H9 (cell line): ENCODE measurements around the gene TTC7B. TPM values are rescaled to one million over a fixed set of nuclear protein-coding genes. Genes with fewer than 3 reads are reported as not detected.

Experiments
- DNase-seq: peaks from one replicate; pipeline ENCODE4 v3.0.0-alpha.2; 2017
- H2AFZ ChIP-seq: one replicate; pipeline ENCODE4 v1.6.1; 2013; ENCODE audit warnings: mild to moderate bottlenecking, low read length, control low read depth, moderate library complexity
- H2AK5ac ChIP-seq: 2 replicates; pipeline ENCODE4 v1.6.1; 2013; ENCODE audit warnings: low read length, control low read depth, mixed read lengths; ENCODE audit not compliant: insufficient read length
- H2BK120ac ChIP-seq: one replicate; pipeline ENCODE4 v1.6.1; 2013; ENCODE audit warnings: low read depth, mild to moderate bottlenecking, low read length, control low read depth, inconsistent platforms; ENCODE audit not compliant: poor library complexity, severe bottlenecking
- H2BK12ac ChIP-seq: 2 replicates; pipeline ENCODE4 v1.6.1; 2013; ENCODE audit warnings: low read length, control low read depth, mixed read lengths, low read depth; ENCODE audit not compliant: insufficient read length
- H2BK15ac ChIP-seq: 2 replicates; pipeline ENCODE4 v1.6.1; 2013; ENCODE audit warnings: low read depth, low read length, control low read depth
- H2BK20ac ChIP-seq: one replicate; pipeline ENCODE4 v1.6.1; 2013; ENCODE audit warnings: low read depth, mild to moderate bottlenecking, low read length, control low read depth, inconsistent platforms; ENCODE audit not compliant: poor library complexity, severe bottlenecking
- H2BK5ac ChIP-seq: 2 replicates; pipeline ENCODE4 v1.6.1; 2013; ENCODE audit warnings: low read length, control low read depth, mixed read lengths; ENCODE audit not compliant: insufficient read length
- H3K14ac ChIP-seq: 2 replicates; pipeline ENCODE4 v1.6.1; 2013; ENCODE audit warnings: low read length, control low read depth; ENCODE audit not compliant: insufficient read depth
- H3K18ac ChIP-seq: 2 replicates; pipeline ENCODE4 v1.6.1; 2013; ENCODE audit warnings: low read depth, mild to moderate bottlenecking, mixed read lengths, low read length, control low read depth; ENCODE audit not compliant: insufficient read length
- H3K23ac ChIP-seq: 2 replicates; pipeline ENCODE4 v1.6.1; 2013; ENCODE audit warnings: low read length, control low read depth, mixed read lengths, low read depth; ENCODE audit not compliant: insufficient read length
- H3K23me2 ChIP-seq: 2 replicates; pipeline ENCODE4 v1.6.1; 2013; ENCODE audit warnings: low read depth, mild to moderate bottlenecking, mixed read lengths, low read length, control low read depth; ENCODE audit not compliant: insufficient read length, poor library complexity, severe bottlenecking
- H3K27ac ChIP-seq: 2 replicates; pipeline ENCODE4 v1.5.1; 2013; ENCODE audit warnings: low read length, control low read depth, mixed read lengths, low read depth; ENCODE audit not compliant: insufficient read length
- H3K27me3 ChIP-seq: 2 replicates; pipeline ENCODE4 v1.6.1; 2013; ENCODE audit warnings: low read length, control low read depth, inconsistent platforms; ENCODE audit not compliant: insufficient read depth
- H3K4ac ChIP-seq: 2 replicates; pipeline ENCODE4 v1.6.1; 2013; ENCODE audit warnings: low read depth, mild to moderate bottlenecking, control low read depth, inconsistent platforms, low read length, moderate library complexity
- H3K4me1 ChIP-seq: 2 replicates; pipeline ENCODE4 v1.6.1; 2013; ENCODE audit warnings: low read length, control low read depth, inconsistent platforms; ENCODE audit not compliant: insufficient read depth
- H3K4me2 ChIP-seq: 2 replicates; pipeline ENCODE4 v1.6.1; 2013; ENCODE audit warnings: low read length, control low read depth, mixed read lengths; ENCODE audit not compliant: insufficient read length, insufficient read depth
- H3K56ac ChIP-seq: 2 replicates; pipeline ENCODE4 v1.6.1; 2013; ENCODE audit warnings: low read depth, mild to moderate bottlenecking, mixed read lengths, low read length, control low read depth; ENCODE audit not compliant: insufficient read length
- H3K79me1 ChIP-seq: 2 replicates; pipeline ENCODE4 v1.6.1; 2013; ENCODE audit warnings: low read depth, mild to moderate bottlenecking, moderate library complexity, low read length, control low read depth, inconsistent platforms; ENCODE audit not compliant: insufficient read depth, poor library complexity, severe bottlenecking
- H3K79me2 ChIP-seq: 2 replicates; pipeline ENCODE4 v1.6.1; 2013; ENCODE audit warnings: low read length, control low read depth, inconsistent platforms; ENCODE audit not compliant: insufficient read depth
- H3K9ac ChIP-seq: 2 replicates; pipeline ENCODE4 v1.6.1; 2013; ENCODE audit warnings: low read length, control low read depth, mixed read lengths; ENCODE audit not compliant: insufficient read length; ENCODE audit errors: extremely low read depth
- H3K9me3 ChIP-seq: one replicate; pipeline ENCODE4 v1.6.1; 2013; ENCODE audit warnings: low read depth, low read length, inconsistent platforms; ENCODE audit not compliant: control insufficient read depth
- H3T11ph ChIP-seq: one replicate; pipeline ENCODE4 v1.6.1; 2013; ENCODE audit warnings: mild to moderate bottlenecking, low read length, control low read depth, inconsistent platforms
- H4K20me1 ChIP-seq: one replicate; pipeline ENCODE4 v1.6.1; 2013; ENCODE audit not compliant: control insufficient read depth, insufficient read length, insufficient read depth
- H4K5ac ChIP-seq: 2 replicates; pipeline ENCODE4 v1.6.1; 2013; ENCODE audit warnings: low read depth, mild to moderate bottlenecking, mixed read lengths, low read length, control low read depth; ENCODE audit not compliant: insufficient read length
- H4K8ac ChIP-seq: replicated peaks from 2 replicates; pipeline ENCODE4 v1.6.1; 2013; ENCODE audit warnings: low read length, control low read depth, mixed read lengths, low read depth; ENCODE audit not compliant: insufficient read length
- H4K91ac ChIP-seq: 2 replicates; pipeline ENCODE4 v1.6.1; 2013; ENCODE audit warnings: low read depth, mild to moderate bottlenecking, moderate library complexity, mixed read lengths, low read length, control low read depth; ENCODE audit not compliant: insufficient read length
- H3K27ac Mint-ChIP-seq, 3 experiments: 2 replicates in 2 of 3; 3 replicates in 1 of 3; pipeline ENCODE4 v1.8.0; 2020 to 2021; ENCODE audit warnings: mixed read lengths in 3 of 3, mild to moderate bottlenecking in 1 of 3, moderate library complexity in 1 of 3
- H3K27me3 Mint-ChIP-seq: 2 replicates; pipeline ENCODE4 v1.8.0; 2021; ENCODE audit warnings: low read depth, mild to moderate bottlenecking, moderate library complexity, mixed read lengths
- H3K36me3 Mint-ChIP-seq, 3 experiments: 2 replicates in 2 of 3; 3 replicates in 1 of 3; pipeline ENCODE4 v1.8.0; 2020 to 2021; ENCODE audit warnings: low read depth in 3 of 3, mixed read lengths in 3 of 3; ENCODE audit not compliant: insufficient read depth in 1 of 3
- H3K4me1 Mint-ChIP-seq, 2 experiments: 2 replicates each; pipeline ENCODE4 v1.8.0; 2020; ENCODE audit warnings: mixed read lengths in 2 of 2
- H3K4me3 Mint-ChIP-seq, 2 experiments: 2 replicates in 1 of 2; 3 replicates in 1 of 2; pipeline ENCODE4 v1.8.0; 2020 to 2021; ENCODE audit warnings: mild to moderate bottlenecking in 2 of 2, mixed read lengths in 2 of 2, moderate library complexity in 1 of 2
- H3K9me3 Mint-ChIP-seq, 2 experiments: 2 replicates in 1 of 2; 3 replicates in 1 of 2; pipeline ENCODE4 v1.8.0; 2020; ENCODE audit warnings: mild to moderate bottlenecking in 2 of 2, mixed read lengths in 2 of 2, moderate library complexity in 1 of 2
- WGBS: extraction: QIAGEN DNeasy Blood & Tissue Kit; methylation state at CpG from one replicate; pipeline ENCODE4 v1.1.7; 2013; ENCODE audit warnings: missing lambda C conversion rate, low lambda C conversion rate, mixed read lengths; ENCODE audit not compliant: insufficient read length; ENCODE audit errors: extremely low coverage; 5-methylcytosine and 5-hydroxymethylcytosine counted together
- total RNA-seq: library from RNA; stranded (reverse); gene quantifications from 2 replicates; pipeline ENCODE4 v1.2.1, GENCODE V29; 2021
- TF ChIP-seq, protein P1 (sequence below): fragments of 200-600 bp; sonication (generic); conservative IDR thresholded peaks from 3 replicates; pipeline ENCODE4 v1.8.0; 2021; ENCODE audit warnings: antibody characterized with exemption, mild to moderate bottlenecking

TTC7B gene
- total RNA-seq, 1 experiment from 2014 or later, result 33.7 TPM

GRCh38 chr14:90726656-90727055 is 89.6 kb downstream of the TTC7B start:
- Mint-ChIP-seq H3K27ac (peak overlapping the region in 2 of 3 experiments; percentile 26 to 88; a peak in 4 of 7 replicates), H3K27me3 (no peaks in the 10 kb centered on the region), H3K36me3 (no peaks in the 10 kb centered on the region; a peak in 1 of 7 replicates), H3K4me1 (peaks cover 8% of the 10 kb centered on the region in 2 experiments), H3K4me3 (no peak overlapping the region), H3K9me3 (no peaks in the 10 kb centered on the region)
- H2BK12ac ChIP-seq, result no peak overlapping the region
- no peak overlapping the region for H4K5ac ChIP-seq
- no peak overlapping the region for H3T11ph ChIP-seq
- TF ChIP-seq, protein P1, sequence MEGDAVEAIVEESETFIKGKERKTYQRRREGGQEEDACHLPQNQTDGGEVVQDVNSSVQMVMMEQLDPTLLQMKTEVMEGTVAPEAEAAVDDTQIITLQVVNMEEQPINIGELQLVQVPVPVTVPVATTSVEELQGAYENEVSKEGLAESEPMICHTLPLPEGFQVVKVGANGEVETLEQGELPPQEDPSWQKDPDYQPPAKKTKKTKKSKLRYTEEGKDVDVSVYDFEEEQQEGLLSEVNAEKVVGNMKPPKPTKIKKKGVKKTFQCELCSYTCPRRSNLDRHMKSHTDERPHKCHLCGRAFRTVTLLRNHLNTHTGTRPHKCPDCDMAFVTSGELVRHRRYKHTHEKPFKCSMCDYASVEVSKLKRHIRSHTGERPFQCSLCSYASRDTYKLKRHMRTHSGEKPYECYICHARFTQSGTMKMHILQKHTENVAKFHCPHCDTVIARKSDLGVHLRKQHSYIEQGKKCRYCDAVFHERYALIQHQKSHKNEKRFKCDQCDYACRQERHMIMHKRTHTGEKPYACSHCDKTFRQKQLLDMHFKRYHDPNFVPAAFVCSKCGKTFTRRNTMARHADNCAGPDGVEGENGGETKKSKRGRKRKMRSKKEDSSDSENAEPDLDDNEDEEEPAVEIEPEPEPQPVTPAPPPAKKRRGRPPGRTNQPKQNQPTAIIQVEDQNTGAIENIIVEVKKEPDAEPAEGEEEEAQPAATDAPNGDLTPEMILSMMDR, result peak; percentile 37; the same call in 2 of the 3 replicates
- H3K18ac ChIP-seq, result no peak overlapping the region
- no peak overlapping the region for H3K14ac ChIP-seq
- H3K79me1 ChIP-seq, result no peaks in the 10 kb centered on the region
- H2BK20ac ChIP-seq, result no peak overlapping the region
- no peak overlapping the region for H2BK5ac ChIP-seq
- no peak overlapping the region for H3K9ac ChIP-seq
- no peak overlapping the region for H2AK5ac ChIP-seq
- no peaks in the 10 kb centered on the region for H4K20me1 ChIP-seq
- DNase-seq, result peak; percentile 45
- no peak overlapping the region for H3K56ac ChIP-seq
- H3K27me3 ChIP-seq, result no peaks in the 10 kb centered on the region
- H2BK120ac ChIP-seq, result no peak overlapping the region
- no peak overlapping the region for H2AFZ ChIP-seq
- H3K23me2 ChIP-seq, result no peaks in the 10 kb centered on the region
- H3K4me2 ChIP-seq, result no peak overlapping the region
- WGBS, result no CpG with 5 or more reads among the region's 9 CpGs
- no peak overlapping the region for H4K91ac ChIP-seq
- no peak overlapping the region for H4K8ac ChIP-seq
- no peak overlapping the region for H3K27ac ChIP-seq
- no peaks in the 10 kb centered on the region for H3K79me2 ChIP-seq
- H3K4me1 ChIP-seq, result no peaks in the 10 kb centered on the region
- H3K23ac ChIP-seq, result no peak overlapping the region
- no peak overlapping the region for H3K4ac ChIP-seq
- no peak overlapping the region for H2BK15ac ChIP-seq
- no peaks in the 10 kb centered on the region for H3K9me3 ChIP-seq
